ENCODE data around the gene UFM1. TPM values are rescaled to one million over a fixed set of nuclear protein-coding genes. Genes with fewer than 3 reads are reported as not detected.

UFM1 gene
- total RNA-seq, result 139 TPM

GRCh38 chr13:38349390-38350113 lies at the start of gene UFM1:
UFM1 (plus strand) TSS chr13:38349851; CDS start chr13:38349920, 69 bp downstream.

